GM15510 (cell line): Measurements from ENCODE around the gene MDK.

ENCODE experiments used
- POLR2A ChIP-seq: IDR thresholded peaks from 3 replicates; pipeline ENCODE4 v1.6.1; 2011; ENCODE audit warnings: borderline replicate concordance; ENCODE audit not compliant: insufficient read length; ENCODE audit errors: extremely low read depth

MDK gene

DNA sequence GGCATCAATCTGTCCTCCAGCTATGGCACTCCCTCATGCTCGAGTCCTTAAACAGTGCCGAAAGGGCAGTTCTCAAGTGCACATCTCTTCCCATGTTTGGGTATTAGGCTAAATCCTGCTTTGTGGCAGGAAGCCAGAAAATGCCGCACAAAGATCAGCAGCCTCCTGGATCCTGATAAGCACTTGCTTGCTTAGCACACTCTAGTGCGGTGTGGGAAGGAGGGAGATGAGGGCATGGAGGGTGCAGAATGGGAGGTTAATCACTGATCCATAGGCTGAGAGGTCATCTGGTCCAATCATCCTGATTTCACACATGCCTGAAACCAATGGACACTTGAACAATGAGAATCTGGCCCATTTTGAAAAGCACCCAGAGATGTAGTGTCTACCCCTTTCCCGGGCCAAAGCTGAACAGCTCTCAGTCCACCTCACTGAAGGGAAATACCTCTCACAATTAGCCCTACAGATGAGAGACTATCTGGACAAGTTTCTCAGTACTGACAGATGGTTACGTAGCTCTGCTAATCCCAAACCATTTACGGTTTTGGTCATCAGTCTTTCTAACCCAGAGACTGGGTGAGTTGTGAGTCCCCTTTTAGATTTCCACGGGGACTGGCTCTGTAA is 39.9 kb downstream of the MDK start:
- no peak for TF ChIP-seq POLR2A

DNA sequence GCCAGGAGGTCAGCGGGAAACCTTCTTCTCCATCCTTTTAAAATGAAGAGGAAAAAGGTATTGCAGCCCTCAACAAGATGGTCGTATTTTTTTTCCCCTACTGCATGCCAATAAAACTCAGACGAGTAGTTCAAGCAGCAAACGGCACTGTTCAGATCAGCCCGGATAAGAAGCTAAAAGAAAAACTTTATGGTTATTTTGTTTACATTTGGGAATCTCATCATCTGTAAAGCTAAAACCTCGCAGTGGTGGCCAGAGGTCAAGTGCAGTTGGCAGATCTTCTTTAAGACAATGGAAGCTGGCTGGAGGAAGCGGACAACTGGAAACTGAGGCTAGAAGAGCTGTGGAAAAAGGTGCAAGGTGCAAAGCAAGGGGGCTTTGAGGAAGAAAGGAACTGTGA is 41.1 kb downstream of the MDK start:
- no peak for TF ChIP-seq POLR2A

GRCh38 chr11:46426233-46426991 is 44.9 kb downstream of the MDK start:
- no peak for TF ChIP-seq POLR2A

DNA sequence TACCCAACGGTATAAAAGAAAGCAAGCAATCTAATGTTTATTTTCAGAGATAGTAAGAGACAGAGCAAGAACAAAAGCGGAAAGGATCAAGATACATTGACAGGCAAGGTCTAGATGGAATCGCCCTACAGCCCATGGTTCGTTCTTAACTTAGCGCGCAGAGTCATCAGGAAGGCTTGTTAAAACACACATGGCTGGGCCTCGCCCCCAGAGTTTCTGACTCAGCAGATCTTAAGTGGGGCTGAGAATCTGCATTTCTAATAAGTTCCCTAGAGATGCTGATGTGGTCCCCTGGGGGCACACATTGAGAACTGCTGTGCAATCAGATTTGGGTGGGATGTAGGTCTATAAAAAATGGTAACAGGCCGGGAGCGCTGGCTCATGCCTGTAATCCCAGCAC is 45.9 kb downstream of the MDK start:
- no peak for TF ChIP-seq POLR2A

DNA sequence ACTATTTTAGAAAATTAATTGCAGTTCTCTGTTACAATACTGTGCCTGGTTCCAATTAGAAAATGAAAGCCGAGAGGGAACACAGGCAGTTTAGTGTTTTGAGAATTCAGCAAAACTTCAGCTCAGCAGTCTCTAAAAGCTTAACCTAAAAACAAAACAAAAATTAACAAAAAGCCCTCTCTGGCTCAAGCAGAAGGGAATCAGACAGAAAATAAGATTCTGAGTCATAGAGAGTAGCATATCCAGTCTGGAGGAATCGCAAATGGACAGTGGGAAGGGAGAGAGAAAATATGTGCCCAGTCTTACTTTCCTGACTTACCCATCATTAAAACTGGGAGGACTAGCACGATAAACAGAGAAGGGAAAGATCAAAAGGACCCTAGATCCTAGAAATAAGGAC is 48.2 kb downstream of the MDK start:
- TF ChIP-seq POLR2A = no peak

- TF ChIP-seq POLR2A = no peak
These were observed 49.7 kb downstream of the MDK start for GRCh38 chr11:46431211-46431610.
